Keratinocyte (primary cell): Measurements from ENCODE around the gene CAMK2G.

Experiments
- CTCF ChIP-seq, 3 experiments: IDR thresholded peaks in 1 of 3; conservative IDR thresholded peaks in 1 of 3; optimal IDR thresholded peaks in 1 of 3; 2 replicates in 2 of 3; 3 replicates in 1 of 3; pipeline versions ENCODE3 to v1.5.1; 2011; ENCODE audit warnings: low read length in 3 of 3, mild to moderate bottlenecking in 3 of 3, moderate library complexity in 2 of 3, control low read depth in 1 of 3, inconsistent platforms in 1 of 3; ENCODE audit not compliant: insufficient read depth in 2 of 3; ENCODE audit errors: extremely low read depth in 1 of 3
- EZH2 ChIP-seq: IDR thresholded peaks from one replicate; pipeline ENCODE4 v1.6.1; 2012; ENCODE audit warnings: inconsistent platforms, mild to moderate bottlenecking, low read length, moderate library complexity

GRCh38 chr10:73889014-73889413, 14.7 kb upstream of the CAMK2G start:
- TF ChIP-seq CTCF (optimal IDR thresholded peaks at IDR 0.05 in 1 of 3, IDR thresholded peaks at IDR 0.05 in 1 of 3, conservative IDR thresholded peaks at IDR 0.05 in 1 of 3; ENCODE audit: extremely low read depth in 1 of 3, insufficient read depth in 2 of 3, low read length in 3 of 3) (no peak), EZH2 (no peak)
